H9 (cell line): ENCODE results near the gene ARFGEF2. TPM values are rescaled to one million over a fixed set of nuclear protein-coding genes. Genes with fewer than 3 reads are reported as not detected.
"Not testable (repeated sequence)": the region's sequence is repeated elsewhere in the genome, so short reads cannot be mapped to it uniquely, and the experiment has no call there.

Source experiments
- DNase-seq: peaks from one replicate; pipeline ENCODE4 v3.0.0-alpha.2; 2017
- H2AFZ ChIP-seq: one replicate; pipeline ENCODE4 v1.6.1; 2013; ENCODE audit warnings: mild to moderate bottlenecking, low read length, control low read depth, moderate library complexity
- H2AK5ac ChIP-seq: 2 replicates; pipeline ENCODE4 v1.6.1; 2013; ENCODE audit warnings: low read length, control low read depth, mixed read lengths; ENCODE audit not compliant: insufficient read length
- H2BK120ac ChIP-seq: one replicate; pipeline ENCODE4 v1.6.1; 2013; ENCODE audit warnings: low read depth, mild to moderate bottlenecking, low read length, control low read depth, inconsistent platforms; ENCODE audit not compliant: poor library complexity, severe bottlenecking
- H2BK12ac ChIP-seq: 2 replicates; pipeline ENCODE4 v1.6.1; 2013; ENCODE audit warnings: low read length, control low read depth, mixed read lengths, low read depth; ENCODE audit not compliant: insufficient read length
- H2BK15ac ChIP-seq: 2 replicates; pipeline ENCODE4 v1.6.1; 2013; ENCODE audit warnings: low read depth, low read length, control low read depth
- H2BK20ac ChIP-seq: one replicate; pipeline ENCODE4 v1.6.1; 2013; ENCODE audit warnings: low read depth, mild to moderate bottlenecking, low read length, control low read depth, inconsistent platforms; ENCODE audit not compliant: poor library complexity, severe bottlenecking
- H2BK5ac ChIP-seq: 2 replicates; pipeline ENCODE4 v1.6.1; 2013; ENCODE audit warnings: low read length, control low read depth, mixed read lengths; ENCODE audit not compliant: insufficient read length
- H3K14ac ChIP-seq: 2 replicates; pipeline ENCODE4 v1.6.1; 2013; ENCODE audit warnings: low read length, control low read depth; ENCODE audit not compliant: insufficient read depth
- H3K18ac ChIP-seq: 2 replicates; pipeline ENCODE4 v1.6.1; 2013; ENCODE audit warnings: low read depth, mild to moderate bottlenecking, mixed read lengths, low read length, control low read depth; ENCODE audit not compliant: insufficient read length
- H3K23ac ChIP-seq: 2 replicates; pipeline ENCODE4 v1.6.1; 2013; ENCODE audit warnings: low read length, control low read depth, mixed read lengths, low read depth; ENCODE audit not compliant: insufficient read length
- H3K23me2 ChIP-seq: 2 replicates; pipeline ENCODE4 v1.6.1; 2013; ENCODE audit warnings: low read depth, mild to moderate bottlenecking, mixed read lengths, low read length, control low read depth; ENCODE audit not compliant: insufficient read length, poor library complexity, severe bottlenecking
- H3K27ac ChIP-seq: 2 replicates; pipeline ENCODE4 v1.5.1; 2013; ENCODE audit warnings: low read length, control low read depth, mixed read lengths, low read depth; ENCODE audit not compliant: insufficient read length
- H3K27me3 ChIP-seq: 2 replicates; pipeline ENCODE4 v1.6.1; 2013; ENCODE audit warnings: low read length, control low read depth, inconsistent platforms; ENCODE audit not compliant: insufficient read depth
- H3K4ac ChIP-seq: 2 replicates; pipeline ENCODE4 v1.6.1; 2013; ENCODE audit warnings: low read depth, mild to moderate bottlenecking, control low read depth, inconsistent platforms, low read length, moderate library complexity
- H3K4me1 ChIP-seq: 2 replicates; pipeline ENCODE4 v1.6.1; 2013; ENCODE audit warnings: low read length, control low read depth, inconsistent platforms; ENCODE audit not compliant: insufficient read depth
- H3K4me2 ChIP-seq: 2 replicates; pipeline ENCODE4 v1.6.1; 2013; ENCODE audit warnings: low read length, control low read depth, mixed read lengths; ENCODE audit not compliant: insufficient read length, insufficient read depth
- H3K56ac ChIP-seq: 2 replicates; pipeline ENCODE4 v1.6.1; 2013; ENCODE audit warnings: low read depth, mild to moderate bottlenecking, mixed read lengths, low read length, control low read depth; ENCODE audit not compliant: insufficient read length
- H3K79me1 ChIP-seq: 2 replicates; pipeline ENCODE4 v1.6.1; 2013; ENCODE audit warnings: low read depth, mild to moderate bottlenecking, moderate library complexity, low read length, control low read depth, inconsistent platforms; ENCODE audit not compliant: insufficient read depth, poor library complexity, severe bottlenecking
- H3K79me2 ChIP-seq: 2 replicates; pipeline ENCODE4 v1.6.1; 2013; ENCODE audit warnings: low read length, control low read depth, inconsistent platforms; ENCODE audit not compliant: insufficient read depth
- H3K9ac ChIP-seq: 2 replicates; pipeline ENCODE4 v1.6.1; 2013; ENCODE audit warnings: low read length, control low read depth, mixed read lengths; ENCODE audit not compliant: insufficient read length; ENCODE audit errors: extremely low read depth
- H3K9me3 ChIP-seq: one replicate; pipeline ENCODE4 v1.6.1; 2013; ENCODE audit warnings: low read depth, low read length, inconsistent platforms; ENCODE audit not compliant: control insufficient read depth
- H3T11ph ChIP-seq: one replicate; pipeline ENCODE4 v1.6.1; 2013; ENCODE audit warnings: mild to moderate bottlenecking, low read length, control low read depth, inconsistent platforms
- H4K20me1 ChIP-seq: one replicate; pipeline ENCODE4 v1.6.1; 2013; ENCODE audit not compliant: control insufficient read depth, insufficient read length, insufficient read depth
- H4K5ac ChIP-seq: 2 replicates; pipeline ENCODE4 v1.6.1; 2013; ENCODE audit warnings: low read depth, mild to moderate bottlenecking, mixed read lengths, low read length, control low read depth; ENCODE audit not compliant: insufficient read length
- H4K8ac ChIP-seq: replicated peaks from 2 replicates; pipeline ENCODE4 v1.6.1; 2013; ENCODE audit warnings: low read length, control low read depth, mixed read lengths, low read depth; ENCODE audit not compliant: insufficient read length
- H4K91ac ChIP-seq: 2 replicates; pipeline ENCODE4 v1.6.1; 2013; ENCODE audit warnings: low read depth, mild to moderate bottlenecking, moderate library complexity, mixed read lengths, low read length, control low read depth; ENCODE audit not compliant: insufficient read length
- H3K27ac Mint-ChIP-seq, 3 experiments: 2 replicates in 2 of 3; 3 replicates in 1 of 3; pipeline ENCODE4 v1.8.0; 2020 to 2021; ENCODE audit warnings: mixed read lengths in 3 of 3, mild to moderate bottlenecking in 1 of 3, moderate library complexity in 1 of 3
- H3K27me3 Mint-ChIP-seq: 2 replicates; pipeline ENCODE4 v1.8.0; 2021; ENCODE audit warnings: low read depth, mild to moderate bottlenecking, moderate library complexity, mixed read lengths
- H3K36me3 Mint-ChIP-seq, 3 experiments: 2 replicates in 2 of 3; 3 replicates in 1 of 3; pipeline ENCODE4 v1.8.0; 2020 to 2021; ENCODE audit warnings: low read depth in 3 of 3, mixed read lengths in 3 of 3; ENCODE audit not compliant: insufficient read depth in 1 of 3
- H3K4me1 Mint-ChIP-seq, 2 experiments: 2 replicates each; pipeline ENCODE4 v1.8.0; 2020; ENCODE audit warnings: mixed read lengths in 2 of 2
- H3K4me3 Mint-ChIP-seq, 2 experiments: 2 replicates in 1 of 2; 3 replicates in 1 of 2; pipeline ENCODE4 v1.8.0; 2020 to 2021; ENCODE audit warnings: mild to moderate bottlenecking in 2 of 2, mixed read lengths in 2 of 2, moderate library complexity in 1 of 2
- H3K9me3 Mint-ChIP-seq, 2 experiments: 2 replicates in 1 of 2; 3 replicates in 1 of 2; pipeline ENCODE4 v1.8.0; 2020; ENCODE audit warnings: mild to moderate bottlenecking in 2 of 2, mixed read lengths in 2 of 2, moderate library complexity in 1 of 2
- CTCF ChIP-seq: fragments of 200-600 bp; sonication (generic); conservative IDR thresholded peaks from 3 replicates; pipeline ENCODE4 v1.8.0; 2021; ENCODE audit warnings: antibody characterized with exemption, mild to moderate bottlenecking
- WGBS: extraction: QIAGEN DNeasy Blood & Tissue Kit; methylation state at CpG from one replicate; pipeline ENCODE4 v1.1.7; 2013; ENCODE audit warnings: missing lambda C conversion rate, low lambda C conversion rate, mixed read lengths; ENCODE audit not compliant: insufficient read length; ENCODE audit errors: extremely low coverage; 5-methylcytosine and 5-hydroxymethylcytosine counted together
- total RNA-seq: library from RNA; stranded (reverse); gene quantifications from 2 replicates; pipeline ENCODE4 v1.2.1, GENCODE V29; 2021

ARFGEF2 gene
- total RNA-seq, 1 experiment from 2014 or later = 16.6 TPM

GRCh38 chr20:49078310-49078709, 156.8 kb downstream of the ARFGEF2 start:
- no peak overlapping the region for H3K18ac ChIP-seq
- Mint-ChIP-seq H3K36me3 (peaks cover 37 to 97% (median 94%) of the 10 kb centered on the region in 3 experiments; a peak in 6 of 7 replicates), H3K27ac (no peak overlapping the region), H3K4me1 (no peaks in the 10 kb centered on the region), H3K4me3 (no peak overlapping the region), H3K27me3 (no peaks in the 10 kb centered on the region), H3K9me3 (no peaks in the 10 kb centered on the region)
- H3K23me2 ChIP-seq = no peaks in the 10 kb centered on the region
- no peak overlapping the region for H4K5ac ChIP-seq
- no peak overlapping the region for H4K91ac ChIP-seq
- no peak overlapping the region for H3K14ac ChIP-seq
- no peak overlapping the region for H2BK15ac ChIP-seq
- H4K20me1 ChIP-seq = no peaks in the 10 kb centered on the region
- no peak for DNase-seq
- no peaks in the 10 kb centered on the region for H3K27me3 ChIP-seq
- no peak overlapping the region for H3K23ac ChIP-seq
- no peak overlapping the region for H2AFZ ChIP-seq
- H3K4me2 ChIP-seq = no peak overlapping the region
- H2BK5ac ChIP-seq = no peak overlapping the region
- no peak overlapping the region for H3K9ac ChIP-seq
- H3T11ph ChIP-seq = no peak overlapping the region
- no peaks in the 10 kb centered on the region for H3K79me1 ChIP-seq
- H4K8ac ChIP-seq = no peak overlapping the region
- no peak overlapping the region for H2AK5ac ChIP-seq
- H2BK20ac ChIP-seq = no peak overlapping the region
- no peaks in the 10 kb centered on the region for H3K4me1 ChIP-seq
- TF ChIP-seq CTCF = no peak
- H3K27ac ChIP-seq = no peak overlapping the region
- WGBS = no CpG with 5 or more reads among the region's 3 CpGs
- H2BK120ac ChIP-seq = no peak overlapping the region
- no peak overlapping the region for H3K4ac ChIP-seq
- H2BK12ac ChIP-seq = no peak overlapping the region
- no peaks in the 10 kb centered on the region for H3K79me2 ChIP-seq
- H3K9me3 ChIP-seq = no peaks in the 10 kb centered on the region
- no peak overlapping the region for H3K56ac ChIP-seq

- H3K79me2 ChIP-seq, H3K23ac ChIP-seq, H2BK15ac ChIP-seq, H3T11ph ChIP-seq, H2BK5ac ChIP-seq, H3K23me2 ChIP-seq, H2BK12ac ChIP-seq, H3K27me3 ChIP-seq, H3K56ac ChIP-seq, H3K14ac ChIP-seq, H3K4me3 Mint-ChIP-seq, H4K20me1 ChIP-seq, H3K4me2 ChIP-seq, H2BK20ac ChIP-seq, H3K9me3 Mint-ChIP-seq, H4K5ac ChIP-seq, H4K8ac ChIP-seq, H3K79me1 ChIP-seq, H3K18ac ChIP-seq, H3K4me1 ChIP-seq, H3K9me3 ChIP-seq, H2BK120ac ChIP-seq, H3K27me3 Mint-ChIP-seq, H3K27ac ChIP-seq, H3K4me1 Mint-ChIP-seq, H3K4ac ChIP-seq, DNase-seq, H3K27ac Mint-ChIP-seq, H4K91ac ChIP-seq, H3K9ac ChIP-seq, H2AK5ac ChIP-seq, H2AFZ ChIP-seq: not testable (repeated sequence)
- H3K36me3 Mint-ChIP-seq = peaks cover 45 to 95% (median 87%) of the 10 kb centered on the region in 3 experiments; a peak in 6 of 7 replicates
- WGBS = no CpG with 5 or more reads among the region's 12 CpGs
Observed at GRCh38 chr20:49082295-49082694, 160.8 kb downstream of the ARFGEF2 start.
